BLaER1 (cell line): ENCODE results near the gene PPP1R12B.
"Not testable (repeated sequence)": the region's sequence is repeated elsewhere in the genome, so short reads cannot be mapped to it uniquely, and the experiment has no call there.

Experiments used
- H3K27ac ChIP-seq: shearing (Covaris generic); formaldehyde crosslinking; 2 replicates; pipeline ENCODE4 v1.8.1; 2022
- H3K27me3 ChIP-seq: shearing (Covaris generic); formaldehyde crosslinking; 2 replicates; pipeline ENCODE4 v1.8.1; 2022
- H3K36me3 ChIP-seq: shearing (Covaris generic); formaldehyde crosslinking; 2 replicates; pipeline ENCODE4 v1.8.1; 2022
- H3K4me1 ChIP-seq: shearing (Covaris generic); formaldehyde crosslinking; 2 replicates; pipeline ENCODE4 v1.8.1; 2022
- H3K4me2 ChIP-seq: shearing (Covaris generic); formaldehyde crosslinking; 2 replicates; pipeline ENCODE4 v1.8.1; 2022
- H3K4me3 ChIP-seq: shearing (Covaris generic); formaldehyde crosslinking; 2 replicates; pipeline ENCODE4 v1.8.1; 2022
- H3K9ac ChIP-seq: shearing (Covaris generic); formaldehyde crosslinking; 2 replicates; pipeline ENCODE4 v1.8.1; 2022
- H3K9me3 ChIP-seq: shearing (Covaris generic); formaldehyde crosslinking; 2 replicates; pipeline ENCODE4 v1.8.1; 2022
- H4K20me1 ChIP-seq: shearing (Covaris generic); formaldehyde crosslinking; 2 replicates; pipeline ENCODE4 v1.8.1; 2022
- Cebpa-rat ChIP-seq: shearing (Covaris generic); IDR thresholded peaks from 2 replicates; pipeline ENCODE4 v1.8.1; 2022

The PPP1R12B gene

GRCh38 chr1:202531472-202531811 is 182.9 kb downstream of the PPP1R12B start:
- Histone ChIP-seq H4K20me1 (no peaks in the 10 kb centered on the region), H3K9ac (no peak overlapping the region), H3K27me3 (no peaks in the 10 kb centered on the region), H3K36me3 (no peaks in the 10 kb centered on the region), H3K4me3 (no peak overlapping the region), H3K9me3 (no peaks in the 10 kb centered on the region), H3K4me1 (no peaks in the 10 kb centered on the region), H3K4me2 (no peak overlapping the region), H3K27ac (no peak overlapping the region)
- TF ChIP-seq Cebpa-rat: no peak

- not testable (repeated sequence) for H4K20me1 ChIP-seq, H3K4me2 ChIP-seq, H3K4me1 ChIP-seq, H3K9me3 ChIP-seq, H3K4me3 ChIP-seq, H3K36me3 ChIP-seq, H3K9ac ChIP-seq, H3K27ac ChIP-seq, H3K27me3 ChIP-seq
Measured at GRCh38 chr1:202531812-202532616, 183.5 kb downstream of the PPP1R12B start.

GRCh38 chr1:202539166-202539574 is 190.7 kb downstream of the PPP1R12B start:
- not testable (repeated sequence) for H3K36me3 ChIP-seq, H3K27ac ChIP-seq, H4K20me1 ChIP-seq, H3K4me3 ChIP-seq, H3K9me3 ChIP-seq, H3K4me2 ChIP-seq, H3K9ac ChIP-seq, H3K4me1 ChIP-seq, H3K27me3 ChIP-seq

GRCh38 chr1:202539583-202539982 is 191.1 kb downstream of the PPP1R12B start:
- H3K9me3 ChIP-seq, H3K9ac ChIP-seq, H3K4me1 ChIP-seq, H3K36me3 ChIP-seq, H3K27me3 ChIP-seq, H4K20me1 ChIP-seq, H3K27ac ChIP-seq, H3K4me3 ChIP-seq, H3K4me2 ChIP-seq: not testable (repeated sequence)

GRCh38 chr1:202540014-202540413 is 191.5 kb downstream of the PPP1R12B start:
- no peak overlapping the region for H3K4me3 ChIP-seq
- no peaks in the 10 kb centered on the region for H3K4me1 ChIP-seq
- H3K4me2 ChIP-seq: no peak overlapping the region
- no peak overlapping the region for H3K9ac ChIP-seq
- TF ChIP-seq Cebpa-rat: no peak
- H3K27me3 ChIP-seq: no peaks in the 10 kb centered on the region
- H3K36me3 ChIP-seq: no peaks in the 10 kb centered on the region
- H4K20me1 ChIP-seq: no peaks in the 10 kb centered on the region
- no peak overlapping the region for H3K27ac ChIP-seq
- no peaks in the 10 kb centered on the region for H3K9me3 ChIP-seq

GRCh38 chr1:202540448-202540847 is 191.9 kb downstream of the PPP1R12B start:
- H3K27ac ChIP-seq: no peak overlapping the region
- no peak overlapping the region for H3K4me3 ChIP-seq
- no peak overlapping the region for H3K4me2 ChIP-seq

GRCh38 chr1:202540858-202541257 is 192.4 kb downstream of the PPP1R12B start:
- H3K9me3 ChIP-seq, H3K27ac ChIP-seq, H3K4me1 ChIP-seq, H3K36me3 ChIP-seq, H3K27me3 ChIP-seq, H4K20me1 ChIP-seq, H3K9ac ChIP-seq, H3K4me3 ChIP-seq, H3K4me2 ChIP-seq: not testable (repeated sequence)

More at GRCh38 chr1:202540448-202540847, 191.9 kb downstream of the PPP1R12B start:
- no peak overlapping the region for H3K9ac ChIP-seq
- no peaks in the 10 kb centered on the region for H3K36me3 ChIP-seq
- no peaks in the 10 kb centered on the region for H3K27me3 ChIP-seq
- TF ChIP-seq Cebpa-rat: no peak
- H4K20me1 ChIP-seq: no peaks in the 10 kb centered on the region
- H3K9me3 ChIP-seq: no peaks in the 10 kb centered on the region
- no peaks in the 10 kb centered on the region for H3K4me1 ChIP-seq

- not testable (repeated sequence) for H4K20me1 ChIP-seq, H3K36me3 ChIP-seq, H3K27me3 ChIP-seq, H3K9ac ChIP-seq, H3K27ac ChIP-seq, H3K9me3 ChIP-seq, H3K4me3 ChIP-seq, H3K4me2 ChIP-seq, H3K4me1 ChIP-seq
Measured at GRCh38 chr1:202542415-202542814, 193.9 kb downstream of the PPP1R12B start.

- H3K9me3 ChIP-seq, H3K4me3 ChIP-seq, H3K4me2 ChIP-seq, H3K36me3 ChIP-seq, H4K20me1 ChIP-seq, H3K9ac ChIP-seq, H3K27me3 ChIP-seq, H3K4me1 ChIP-seq, H3K27ac ChIP-seq: not testable (repeated sequence)
Measured at GRCh38 chr1:202543537-202543936, 195.0 kb downstream of the PPP1R12B start.

GRCh38 chr1:202544766-202545449 is 196.4 kb downstream of the PPP1R12B start:
- H3K27me3 ChIP-seq, H3K9me3 ChIP-seq, H3K36me3 ChIP-seq, H3K9ac ChIP-seq, H3K27ac ChIP-seq, H3K4me2 ChIP-seq, H3K4me1 ChIP-seq, H4K20me1 ChIP-seq, H3K4me3 ChIP-seq: not testable (repeated sequence)

- H3K4me2 ChIP-seq: 0 out of 2 replicates have a peak overlapping the region, but pooled peaks have one; percentile 4
- H3K27me3 ChIP-seq, H4K20me1 ChIP-seq, H3K27ac ChIP-seq, H3K9ac ChIP-seq, H3K36me3 ChIP-seq, H3K4me1 ChIP-seq, H3K4me3 ChIP-seq, H3K9me3 ChIP-seq: not testable (repeated sequence)
Measured at GRCh38 chr1:202545647-202546303, 197.3 kb downstream of the PPP1R12B start.

- not testable (repeated sequence) for H3K27ac ChIP-seq, H3K36me3 ChIP-seq, H3K9ac ChIP-seq, H3K4me3 ChIP-seq, H4K20me1 ChIP-seq, H3K27me3 ChIP-seq, H3K4me1 ChIP-seq, H3K9me3 ChIP-seq
- H3K4me2 ChIP-seq: 0 out of 2 replicates have a peak overlapping the region, but pooled peaks have one; percentile 4
Measured at GRCh38 chr1:202546377-202546776, 197.9 kb downstream of the PPP1R12B start.

GRCh38 chr1:202546796-202547195 is 198.3 kb downstream of the PPP1R12B start:
- H4K20me1 ChIP-seq: not testable (repeated sequence)
- H3K4me2 ChIP-seq: 0 out of 2 replicates have a peak overlapping the region, but pooled peaks have one; percentile 4

More at GRCh38 chr1:202546796-202547195, 198.3 kb downstream of the PPP1R12B start:
- H3K4me1 ChIP-seq, H3K36me3 ChIP-seq, H3K27me3 ChIP-seq, H3K9ac ChIP-seq, H3K4me3 ChIP-seq, H3K9me3 ChIP-seq, H3K27ac ChIP-seq: not testable (repeated sequence)
